Activated CD4-positive, CD25-positive, alpha-beta regulatory T cell treated with anti-CD3 and anti-CD28 coated beads, Interleukin-2, amount 50 U/mL, for 72 hours (primary cell): ENCODE results near the gene EXPH5.
"Not testable (repeated sequence)": the region's sequence is repeated elsewhere in the genome, so short reads cannot be mapped to it uniquely, and the experiment has no call there.

ENCODE experiments used
- DNase-seq: peaks from one replicate; pipeline ENCODE4 v3.0.0; 2021

Gene EXPH5

GRCh38 chr11:108599978-108600377 is 6.4 kb upstream of the EXPH5 start:
- DNase-seq, result no peak

GRCh38 chr11:108597736-108598355 is 4.3 kb upstream of the EXPH5 start:
- DNase-seq, result no peak

GRCh38 chr11:108596701-108597100 is 3.1 kb upstream of the EXPH5 start:
- no peak for DNase-seq

GRCh38 chr11:108593923-108594434 is 411 bp upstream of the EXPH5 start:
- no peak for DNase-seq

GRCh38 chr11:108592591-108593213 is 866 bp downstream of the EXPH5 start:
- peak; percentile 41 for DNase-seq

- DNase-seq, result no peak
Measured at GRCh38 chr11:108591893-108592292, 1.7 kb downstream of the EXPH5 start.

- no peak for DNase-seq
Measured at GRCh38 chr11:108589136-108589535, 4.4 kb downstream of the EXPH5 start.

- DNase-seq, result no peak
Measured at GRCh38 chr11:108588287-108588686, 5.3 kb downstream of the EXPH5 start.

GRCh38 chr11:108587109-108587508 is 6.5 kb downstream of the EXPH5 start:
- DNase-seq, result no peak

GRCh38 chr11:108586600-108586999 is 7.0 kb downstream of the EXPH5 start:
- DNase-seq, result no peak

GRCh38 chr11:108586185-108586584 is 7.4 kb downstream of the EXPH5 start:
- not testable (repeated sequence) for DNase-seq

- DNase-seq, result no peak
Measured at GRCh38 chr11:108584973-108585372, 8.6 kb downstream of the EXPH5 start.

GRCh38 chr11:108580645-108581044 is 12.9 kb downstream of the EXPH5 start:
- DNase-seq, result no peak

- no peak for DNase-seq
Measured at GRCh38 chr11:108580043-108580442, 13.5 kb downstream of the EXPH5 start.

- no peak for DNase-seq
Measured at GRCh38 chr11:108576523-108576922, 17.0 kb downstream of the EXPH5 start.

GRCh38 chr11:108574675-108575074 is 18.9 kb downstream of the EXPH5 start:
- no peak for DNase-seq

- no peak for DNase-seq
Measured at GRCh38 chr11:108571001-108571400, 22.6 kb downstream of the EXPH5 start.

GRCh38 chr11:108569896-108570295 is 23.7 kb downstream of the EXPH5 start:
- DNase-seq, result no peak

- no peak for DNase-seq
Measured at GRCh38 chr11:108568195-108568858, 25.2 kb downstream of the EXPH5 start.

- no peak for DNase-seq
Measured at GRCh38 chr11:108565653-108566052, 27.9 kb downstream of the EXPH5 start.

- DNase-seq, result no peak
Measured at GRCh38 chr11:108562746-108563581, 30.6 kb downstream of the EXPH5 start.

- no peak for DNase-seq
Measured at GRCh38 chr11:108561535-108561991, 32.0 kb downstream of the EXPH5 start.

GRCh38 chr11:108559904-108560303 is 33.7 kb downstream of the EXPH5 start:
- no peak for DNase-seq
